ENCODE results near the gene BRAF. TPM values are rescaled to one million over a fixed set of nuclear protein-coding genes. Genes with fewer than 3 reads are reported as not detected.

The BRAF gene
- total RNA-seq, 1 donor from 2014 or later: 52.8 TPM

- no peak for TF ChIP-seq POLR2AphosphoS5 (IDR thresholded peaks at IDR 0.05; ENCODE audit: insufficient read depth in 1 of 2, low read depth in 1 of 2)
- TF ChIP-seq CTCF (IDR thresholded peaks at IDR 0.05): no peak
- Histone ChIP-seq H3K27me3 (no peaks in the 10 kb centered on the region), H3K9me3 (no peaks in the 10 kb centered on the region), H3K36me3 (no peaks in the 10 kb centered on the region), H3K27ac (no peak overlapping the region), H3K4me1 (peaks cover 22% of the 10 kb centered on the region), H3K4me3 (no peak overlapping the region)
- intact Hi-C loops (cut with DNase I): no loop called here
- no peak for DNase-seq (ENCODE audit: extremely low spot score in 2 of 2)
Measured at GRCh38 chr7:140902303-140902953, 22.3 kb downstream of the BRAF start.

- no peak for TF ChIP-seq CTCF (IDR thresholded peaks at IDR 0.05)
- no peak for TF ChIP-seq POLR2A (IDR thresholded peaks at IDR 0.05)
- no peak for TF ChIP-seq POLR2AphosphoS5 (IDR thresholded peaks at IDR 0.05; ENCODE audit: insufficient read depth in 1 of 2, low read depth in 1 of 2)
- Histone ChIP-seq H3K4me1 (peaks cover 22% of the 10 kb centered on the region), H3K4me3 (no peak overlapping the region), H3K9me3 (no peaks in the 10 kb centered on the region), H3K27me3 (no peaks in the 10 kb centered on the region), H3K36me3 (no peaks in the 10 kb centered on the region), H3K27ac (no peak overlapping the region)
- DNase-seq (ENCODE audit: extremely low spot score in 2 of 2): no peak
- intact Hi-C loops (cut with DNase I): no loop called here
Measured at GRCh38 chr7:140901941-140902302, 22.8 kb downstream of the BRAF start.

DNA sequence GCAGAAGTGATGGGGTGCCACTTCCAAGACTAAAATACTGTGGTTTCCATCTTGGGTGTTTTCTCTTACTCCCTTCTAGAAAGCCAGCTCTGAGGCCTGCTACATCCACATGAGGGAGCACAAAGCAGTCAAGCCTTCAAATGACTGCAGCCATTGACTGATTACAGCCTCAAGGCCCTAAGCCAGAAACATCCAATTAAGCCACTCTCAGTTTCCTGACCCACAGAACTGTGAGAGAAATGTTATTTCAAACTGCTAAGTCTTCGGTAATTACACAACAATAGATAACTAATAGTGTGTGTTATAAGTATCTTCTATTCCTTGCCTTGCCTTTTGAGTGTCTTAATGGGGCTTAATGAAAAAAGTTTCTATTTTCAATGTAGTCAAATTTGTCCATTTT is 24.8 kb downstream of the BRAF start:
- Histone ChIP-seq H3K4me3 (no peak overlapping the region), H3K4me1 (peaks cover 22% of the 10 kb centered on the region), H3K27me3 (no peaks in the 10 kb centered on the region), H3K36me3 (no peaks in the 10 kb centered on the region), H3K27ac (no peak overlapping the region), H3K9me3 (no peaks in the 10 kb centered on the region)
- DNase-seq (ENCODE audit: extremely low spot score in 2 of 2): no peak
- intact Hi-C loops (cut with DNase I): no loop called here
- TF ChIP-seq CTCF (IDR thresholded peaks at IDR 0.05) (no peak), POLR2AphosphoS5 (IDR thresholded peaks at IDR 0.05; ENCODE audit: insufficient read depth in 1 of 2, low read depth in 1 of 2) (no peak), POLR2A (IDR thresholded peaks at IDR 0.05) (no peak)

- H3K4me3 ChIP-seq: no peak overlapping the region
- no peak for DNase-seq (ENCODE audit: extremely low spot score in 2 of 2)
- H3K4me1 ChIP-seq: peaks cover 22% of the 10 kb centered on the region
- H3K27ac ChIP-seq: no peak overlapping the region
- no peaks in the 10 kb centered on the region for H3K36me3 ChIP-seq
- TF ChIP-seq POLR2A (IDR thresholded peaks at IDR 0.05) (no peak), POLR2AphosphoS5 (IDR thresholded peaks at IDR 0.05; ENCODE audit: insufficient read depth in 1 of 2, low read depth in 1 of 2) (no peak), CTCF (IDR thresholded peaks at IDR 0.05) (no peak)
- H3K9me3 ChIP-seq: no peaks in the 10 kb centered on the region
- intact Hi-C loops (cut with DNase I): no loop called here
- no peaks in the 10 kb centered on the region for H3K27me3 ChIP-seq
Measured at GRCh38 chr7:140898786-140899536, 25.8 kb downstream of the BRAF start.

GRCh38 chr7:140896996-140897395 is 27.7 kb downstream of the BRAF start:
- no peak for DNase-seq (ENCODE audit: extremely low spot score in 2 of 2)
- no peak overlapping the region for H3K4me3 ChIP-seq
- peaks cover 22% of the 10 kb centered on the region for H3K4me1 ChIP-seq
- no peaks in the 10 kb centered on the region for H3K9me3 ChIP-seq
- H3K36me3 ChIP-seq: no peaks in the 10 kb centered on the region
- no peak overlapping the region for H3K27ac ChIP-seq
- intact Hi-C loops (cut with DNase I): no loop called here
- no peaks in the 10 kb centered on the region for H3K27me3 ChIP-seq
- TF ChIP-seq CTCF (IDR thresholded peaks at IDR 0.05): no peak
